Measurements from ENCODE around the gene KRTAP24-1. TPM values are rescaled to one million over a fixed set of nuclear protein-coding genes. Genes with fewer than 3 reads are reported as not detected.

KRTAP24-1 gene
- total RNA-seq, 1 experiment from 2014 or later: not detected

GRCh38 chr21:30257773-30258172, 25.0 kb downstream of the KRTAP24-1 start:
- no peaks in the 10 kb centered on the region for H3K27me3 ChIP-seq (replicated peaks; ENCODE audit: control insufficient read depth, insufficient read depth, low read length)
- H3K9me3 ChIP-seq: no peaks in the 10 kb centered on the region
- no peak overlapping the region for H3K4me3 ChIP-seq (ENCODE audit: low read depth, low read length)
- BruUV-seq (replicated peaks): no TSS peak
- DNase-seq: peak in 1 of 2 experiments; percentile 27
- no peaks in the 10 kb centered on the region for H3K9me3 Mint-ChIP-seq (ENCODE audit: unreplicated experiment)
- H3K36me3 Mint-ChIP-seq (ENCODE audit: insufficient read depth, unreplicated experiment): no peaks in the 10 kb centered on the region
- H3K27ac Mint-ChIP-seq (ENCODE audit: unreplicated experiment): no peak overlapping the region
- CTCF ChIA-PET: no interaction called here
- H3K4me3 Mint-ChIP-seq (ENCODE audit: unreplicated experiment): no peak overlapping the region
- no peaks in the 10 kb centered on the region for H3K4me1 ChIP-seq
- POLR2A ChIA-PET: no interaction called here
- intact Hi-C loops (cut with micrococcal nuclease; ENCODE audit: unreplicated experiment): no loop called here
- no peaks in the 10 kb centered on the region for H3K4me1 Mint-ChIP-seq (ENCODE audit: low read depth, unreplicated experiment)
- no peaks in the 10 kb centered on the region for H3K36me3 ChIP-seq (ENCODE audit: control insufficient read depth, insufficient read depth, low read length)
- peak in 1 of 2 experiments; percentile 36 for TF ChIP-seq CTCF (IDR thresholded peaks at IDR 0.05; ENCODE audit: insufficient read depth in 1 of 2, low read depth in 1 of 2, low read length in 1 of 2, severe bottlenecking in 1 of 2, unreplicated experiment in 1 of 2)
- H3K27me3 Mint-ChIP-seq (ENCODE audit: insufficient read depth, unreplicated experiment): no peaks in the 10 kb centered on the region

GRCh38 chr21:30256100-30256499, 26.6 kb downstream of the KRTAP24-1 start:
- no peaks in the 10 kb centered on the region for H3K36me3 ChIP-seq (ENCODE audit: control insufficient read depth, insufficient read depth, low read length)
- BruUV-seq (replicated peaks): no TSS peak
- Mint-ChIP-seq H3K4me1 (ENCODE audit: low read depth, unreplicated experiment) (no peaks in the 10 kb centered on the region), H3K9me3 (ENCODE audit: unreplicated experiment) (no peaks in the 10 kb centered on the region), H3K27ac (ENCODE audit: unreplicated experiment) (no peak overlapping the region), H3K36me3 (ENCODE audit: insufficient read depth, unreplicated experiment) (no peaks in the 10 kb centered on the region), H3K27me3 (ENCODE audit: insufficient read depth, unreplicated experiment) (no peaks in the 10 kb centered on the region), H3K4me3 (ENCODE audit: unreplicated experiment) (no peak overlapping the region)
- H3K27me3 ChIP-seq (replicated peaks; ENCODE audit: control insufficient read depth, insufficient read depth, low read length): no peaks in the 10 kb centered on the region
- DNase-seq: no peak
- no peak for TF ChIP-seq CTCF (IDR thresholded peaks at IDR 0.05; ENCODE audit: insufficient read depth in 1 of 2, low read depth in 1 of 2, low read length in 1 of 2, severe bottlenecking in 1 of 2, unreplicated experiment in 1 of 2)
- H3K4me1 ChIP-seq: no peaks in the 10 kb centered on the region
- intact Hi-C loops (cut with micrococcal nuclease; ENCODE audit: unreplicated experiment): no loop called here
- H3K4me3 ChIP-seq (ENCODE audit: low read depth, low read length): no peak overlapping the region
- H3K9me3 ChIP-seq: no peaks in the 10 kb centered on the region
- ChIA-PET POLR2A (no interaction called here), CTCF (no interaction called here)

- no peaks in the 10 kb centered on the region for H3K36me3 ChIP-seq (ENCODE audit: control insufficient read depth, insufficient read depth, low read length)
- Mint-ChIP-seq H3K27ac (ENCODE audit: unreplicated experiment) (no peak overlapping the region), H3K27me3 (ENCODE audit: insufficient read depth, unreplicated experiment) (no peaks in the 10 kb centered on the region), H3K4me3 (ENCODE audit: unreplicated experiment) (no peak overlapping the region), H3K36me3 (ENCODE audit: insufficient read depth, unreplicated experiment) (no peaks in the 10 kb centered on the region), H3K4me1 (ENCODE audit: low read depth, unreplicated experiment) (no peaks in the 10 kb centered on the region), H3K9me3 (ENCODE audit: unreplicated experiment) (no peaks in the 10 kb centered on the region)
- no peaks in the 10 kb centered on the region for H3K27me3 ChIP-seq (replicated peaks; ENCODE audit: control insufficient read depth, insufficient read depth, low read length)
- BruUV-seq (replicated peaks): no TSS peak
- H3K9me3 ChIP-seq: no peaks in the 10 kb centered on the region
- intact Hi-C loops (cut with micrococcal nuclease; ENCODE audit: unreplicated experiment): no loop called here
- ChIA-PET POLR2A (no interaction called here), CTCF (no interaction called here)
- H3K4me1 ChIP-seq: no peaks in the 10 kb centered on the region
- no peak for DNase-seq
- no peak overlapping the region for H3K4me3 ChIP-seq (ENCODE audit: low read depth, low read length)
- no peak for TF ChIP-seq CTCF (IDR thresholded peaks at IDR 0.05; ENCODE audit: insufficient read depth in 1 of 2, low read depth in 1 of 2, low read length in 1 of 2, severe bottlenecking in 1 of 2, unreplicated experiment in 1 of 2)
These were observed 27.1 kb downstream of the KRTAP24-1 start for GRCh38 chr21:30255679-30256078.

Measured in Caco-2 (cell line).